Liver (tissue), 3 donors: ENCODE measurements around the gene EGF.

Experiments
- EGR1 ChIP-seq, 2 donors: IDR thresholded peaks; 2 replicates each; pipeline ENCODE4 v1.6.1; 2016 to 2018; ENCODE audit warnings: antibody characterized with exemption in 2 of 2, low read depth in 2 of 2
- FOXA1 ChIP-seq: IDR thresholded peaks from 2 replicates; pipeline ENCODE4 v1.6.1; 2016; ENCODE audit warnings: antibody characterized with exemption
- JUND ChIP-seq, 2 donors: IDR thresholded peaks; 2 replicates each; pipeline ENCODE4 v1.6.1; 2016; ENCODE audit warnings: antibody characterized with exemption in 2 of 2
- MAX ChIP-seq: IDR thresholded peaks from 2 replicates; pipeline ENCODE4 v1.6.1; 2016; ENCODE audit warnings: antibody characterized with exemption
- REST ChIP-seq: IDR thresholded peaks from 2 replicates; pipeline ENCODE4 v1.6.1; 2016; ENCODE audit warnings: antibody characterized with exemption, mild to moderate bottlenecking
- YY1 ChIP-seq: IDR thresholded peaks from 2 replicates; pipeline ENCODE4 v1.6.1; 2016; ENCODE audit warnings: antibody characterized with exemption, mild to moderate bottlenecking
- TF ChIP-seq, protein P1 (sequence below): fragments of 150-350 bp; IDR thresholded peaks from 2 replicates; pipeline ENCODE4 v1.5.1; 2017; ENCODE audit warnings: improper control_type of control experiment, low read depth, low read length; ENCODE audit not compliant: missing input control
- TF ChIP-seq, protein P2 (sequence below): IDR thresholded peaks from 2 replicates; pipeline ENCODE4 v1.6.1; 2016; ENCODE audit warnings: antibody characterized with exemption
- donor health status: healthy.
- donor health status: healthy.

DNA sequence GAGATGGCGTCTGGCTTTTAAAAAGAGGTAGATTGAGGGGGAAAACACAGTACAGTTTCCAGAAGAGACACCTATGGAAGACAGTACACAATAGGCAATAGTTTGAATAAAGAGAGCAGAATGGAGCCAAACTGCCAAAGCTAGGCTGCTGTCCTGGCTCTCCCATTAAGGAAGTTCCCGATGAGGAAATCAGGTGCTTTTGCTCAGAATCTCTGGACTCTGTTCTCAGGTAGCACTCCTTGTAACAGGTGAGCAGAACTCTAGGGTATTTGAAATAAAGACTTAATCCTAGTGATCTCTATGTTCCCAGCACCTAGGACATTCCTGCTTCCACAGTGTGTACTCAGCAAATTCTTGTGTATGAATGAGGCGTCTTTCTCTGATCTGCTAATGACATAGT, 1.6 kb downstream of the EGF start:
- TF ChIP-seq, protein P1, sequence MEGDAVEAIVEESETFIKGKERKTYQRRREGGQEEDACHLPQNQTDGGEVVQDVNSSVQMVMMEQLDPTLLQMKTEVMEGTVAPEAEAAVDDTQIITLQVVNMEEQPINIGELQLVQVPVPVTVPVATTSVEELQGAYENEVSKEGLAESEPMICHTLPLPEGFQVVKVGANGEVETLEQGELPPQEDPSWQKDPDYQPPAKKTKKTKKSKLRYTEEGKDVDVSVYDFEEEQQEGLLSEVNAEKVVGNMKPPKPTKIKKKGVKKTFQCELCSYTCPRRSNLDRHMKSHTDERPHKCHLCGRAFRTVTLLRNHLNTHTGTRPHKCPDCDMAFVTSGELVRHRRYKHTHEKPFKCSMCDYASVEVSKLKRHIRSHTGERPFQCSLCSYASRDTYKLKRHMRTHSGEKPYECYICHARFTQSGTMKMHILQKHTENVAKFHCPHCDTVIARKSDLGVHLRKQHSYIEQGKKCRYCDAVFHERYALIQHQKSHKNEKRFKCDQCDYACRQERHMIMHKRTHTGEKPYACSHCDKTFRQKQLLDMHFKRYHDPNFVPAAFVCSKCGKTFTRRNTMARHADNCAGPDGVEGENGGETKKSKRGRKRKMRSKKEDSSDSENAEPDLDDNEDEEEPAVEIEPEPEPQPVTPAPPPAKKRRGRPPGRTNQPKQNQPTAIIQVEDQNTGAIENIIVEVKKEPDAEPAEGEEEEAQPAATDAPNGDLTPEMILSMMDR = no peak
- TF ChIP-seq YY1 = no peak
- no peak for TF ChIP-seq MAX
- TF ChIP-seq FOXA1 = no peak
- TF ChIP-seq EGR1 (IDR thresholded peaks at IDR 0.05; ENCODE audit: low read depth in 2 of 2) = no peak
- TF ChIP-seq JUND (IDR thresholded peaks at IDR 0.05) = no peak
- no peak for TF ChIP-seq REST
- TF ChIP-seq, protein P2, sequence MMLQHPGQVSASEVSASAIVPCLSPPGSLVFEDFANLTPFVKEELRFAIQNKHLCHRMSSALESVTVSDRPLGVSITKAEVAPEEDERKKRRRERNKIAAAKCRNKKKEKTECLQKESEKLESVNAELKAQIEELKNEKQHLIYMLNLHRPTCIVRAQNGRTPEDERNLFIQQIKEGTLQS = no peak
